Neuron (in vitro differentiated cells): ENCODE results near the gene ZBTB16.

Source experiments
- H2AFZ ChIP-seq: one replicate; pipeline ENCODE4 v1.6.1; 2013; ENCODE audit warnings: low read depth, mild to moderate bottlenecking, inconsistent platforms, low read length, moderate library complexity
- H3K27me3 ChIP-seq: one replicate; pipeline ENCODE4 v1.6.1; 2013; ENCODE audit warnings: low read length; ENCODE audit not compliant: insufficient read depth
- H3K36me3 ChIP-seq: one replicate; pipeline ENCODE4 v1.6.1; 2013; ENCODE audit warnings: low read length; ENCODE audit not compliant: insufficient read depth
- H3K4me1 ChIP-seq: one replicate; pipeline ENCODE4 v1.6.1; 2013; ENCODE audit warnings: low read length; ENCODE audit not compliant: insufficient read depth
- H3K4me3 ChIP-seq: 2 replicates; pipeline ENCODE4 v1.5.1; 2013; ENCODE audit warnings: mild to moderate bottlenecking, low read length, moderate library complexity
- H3K9me3 ChIP-seq: one replicate; pipeline ENCODE4 v1.6.1; 2013; ENCODE audit warnings: low read length

ZBTB16 gene

DNA sequence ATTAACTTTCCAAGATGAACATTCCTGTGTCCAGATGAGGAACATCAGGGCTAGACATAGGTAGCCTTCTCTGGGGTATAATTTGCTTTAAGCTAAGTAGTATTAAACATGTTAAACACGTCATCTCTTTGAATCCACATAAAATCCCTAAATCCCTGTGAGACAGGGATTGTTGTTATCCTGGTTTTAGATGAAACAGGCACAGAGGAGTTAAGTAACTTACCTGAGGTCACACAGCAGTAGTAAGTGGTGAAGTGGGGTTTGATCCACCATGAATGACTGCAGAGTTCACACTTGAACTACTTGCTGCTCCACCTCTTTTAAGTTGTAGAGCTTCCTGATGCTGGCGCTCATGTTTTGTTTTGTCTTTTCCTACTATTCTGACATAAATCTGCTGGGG lies 154.1 kb downstream of the ZBTB16 start:
- Histone ChIP-seq H3K36me3 (no peaks in the 10 kb centered on the region), H3K27me3 (no peaks in the 10 kb centered on the region), H2AFZ (no peak overlapping the region), H3K4me1 (peaks cover 80% of the 10 kb centered on the region), H3K9me3 (no peaks in the 10 kb centered on the region), H3K4me3 (no peak overlapping the region)

DNA sequence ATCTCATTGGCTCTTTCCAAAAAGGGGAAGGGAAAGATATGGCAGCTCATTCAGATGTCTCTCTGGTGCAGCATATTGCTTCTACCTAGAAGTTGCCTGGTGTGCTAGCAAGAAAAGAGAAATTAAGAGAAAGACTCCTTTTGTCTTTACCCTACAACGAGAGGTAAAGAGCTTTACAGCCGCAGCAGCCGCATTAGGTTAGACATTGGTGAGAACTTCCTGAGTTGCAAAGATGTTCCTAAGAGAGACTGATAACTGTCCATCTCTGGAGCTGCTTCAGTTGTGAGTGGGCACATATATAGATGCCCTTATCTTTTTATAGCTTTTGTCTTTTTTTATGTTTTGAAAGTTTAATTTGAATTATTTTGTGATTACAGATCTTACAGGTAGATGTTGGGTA lies 155.9 kb downstream of the ZBTB16 start:
- Histone ChIP-seq H3K4me3 (no peak overlapping the region), H3K27me3 (no peaks in the 10 kb centered on the region), H3K9me3 (no peaks in the 10 kb centered on the region), H3K36me3 (no peaks in the 10 kb centered on the region), H2AFZ (no peak overlapping the region), H3K4me1 (peaks cover 80% of the 10 kb centered on the region)

DNA sequence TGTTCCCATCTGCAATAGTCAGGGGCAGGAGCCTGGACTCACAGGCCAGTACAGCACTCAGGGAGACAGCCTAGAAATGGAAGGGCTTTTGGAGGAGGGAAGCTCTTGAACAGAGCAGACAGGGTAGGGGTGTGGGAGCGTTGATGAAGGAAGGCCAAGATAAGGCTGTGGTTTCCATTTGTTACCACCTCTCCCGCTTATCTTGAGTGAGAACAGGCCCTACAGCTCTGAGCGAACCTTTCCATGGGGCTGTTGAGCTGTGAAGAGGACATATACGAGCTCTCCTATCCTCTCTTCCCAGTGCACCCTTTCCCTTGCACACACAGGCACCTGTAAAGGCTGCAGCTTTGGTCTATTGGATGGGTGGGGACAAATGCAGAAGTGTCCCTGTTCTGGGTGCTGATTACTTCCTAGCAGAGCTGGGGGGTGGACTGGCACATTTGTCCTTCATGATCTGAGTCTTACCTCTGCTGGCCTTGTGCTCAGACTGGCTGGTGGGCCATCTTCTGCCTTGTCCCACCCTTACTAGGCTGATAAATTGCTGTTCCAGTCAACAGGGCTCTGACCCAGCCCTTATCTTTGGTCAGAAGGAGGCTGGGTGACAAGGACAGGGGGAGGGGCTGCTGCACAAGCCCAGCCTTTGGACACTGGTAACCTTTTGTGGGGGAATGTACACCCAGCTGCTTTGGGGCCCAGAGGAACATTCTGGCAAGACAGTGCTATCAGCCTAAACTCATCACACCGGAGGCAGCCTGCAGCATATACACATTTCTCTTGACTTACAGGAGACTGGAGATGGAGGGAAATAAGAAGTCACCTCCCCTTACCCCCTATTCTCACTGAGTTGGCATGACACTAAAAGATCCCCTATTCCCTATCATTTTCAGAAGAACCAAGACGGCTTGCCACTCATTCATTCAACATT lies 156.6 kb downstream of the ZBTB16 start:
- Histone ChIP-seq H3K27me3 (no peaks in the 10 kb centered on the region), H2AFZ (no peak overlapping the region), H3K4me1 (peaks cover 80% of the 10 kb centered on the region), H3K36me3 (no peaks in the 10 kb centered on the region), H3K4me3 (no peak overlapping the region), H3K9me3 (no peaks in the 10 kb centered on the region)

DNA sequence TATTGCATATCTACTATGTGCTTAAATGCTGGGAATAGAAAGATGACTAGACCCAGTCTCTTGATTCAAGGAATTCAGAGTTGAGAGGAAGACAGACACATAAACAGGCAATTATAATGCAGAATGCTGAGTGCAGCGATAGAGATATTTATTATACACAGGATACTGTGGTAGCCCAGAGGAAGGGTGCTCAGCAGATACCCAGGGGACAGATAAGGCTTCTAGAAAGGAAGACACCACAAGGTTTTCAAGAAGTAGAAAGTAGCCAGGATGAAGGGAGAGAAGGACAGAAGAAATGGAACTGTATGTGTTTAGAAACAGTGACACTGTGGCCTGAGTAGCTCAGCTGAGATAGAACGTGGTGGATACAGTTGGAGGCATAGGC lies 157.3 kb downstream of the ZBTB16 start:
- no peaks in the 10 kb centered on the region for H3K27me3 ChIP-seq
- H3K4me3 ChIP-seq = no peak overlapping the region
- H3K4me1 ChIP-seq = peaks cover 78% of the 10 kb centered on the region
- H2AFZ ChIP-seq = no peak overlapping the region
- H3K36me3 ChIP-seq = no peaks in the 10 kb centered on the region
- no peaks in the 10 kb centered on the region for H3K9me3 ChIP-seq

DNA sequence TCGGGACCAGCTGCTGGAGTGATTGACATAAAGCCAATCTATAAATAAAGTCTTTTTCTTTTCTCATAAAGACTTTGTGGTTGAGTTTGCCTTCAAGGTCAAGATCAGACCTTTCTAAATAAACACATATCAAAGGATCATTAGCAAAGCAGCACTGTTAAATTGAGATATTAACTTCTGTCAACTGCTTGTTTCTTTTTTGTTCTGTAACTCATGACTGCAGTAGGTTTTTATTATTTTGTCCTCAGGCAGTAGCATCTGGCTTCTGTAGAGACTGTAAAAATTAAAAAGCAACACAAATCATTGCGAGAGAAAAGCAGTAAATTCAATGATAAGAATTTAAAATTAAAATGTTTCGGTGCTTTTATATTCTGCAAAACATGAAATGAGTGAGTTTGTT lies 159.0 kb downstream of the ZBTB16 start:
- Histone ChIP-seq H3K36me3 (no peaks in the 10 kb centered on the region), H3K4me3 (no peak overlapping the region), H2AFZ (no peak overlapping the region), H3K27me3 (no peaks in the 10 kb centered on the region), H3K4me1 (peaks cover 64% of the 10 kb centered on the region), H3K9me3 (no peaks in the 10 kb centered on the region)

DNA sequence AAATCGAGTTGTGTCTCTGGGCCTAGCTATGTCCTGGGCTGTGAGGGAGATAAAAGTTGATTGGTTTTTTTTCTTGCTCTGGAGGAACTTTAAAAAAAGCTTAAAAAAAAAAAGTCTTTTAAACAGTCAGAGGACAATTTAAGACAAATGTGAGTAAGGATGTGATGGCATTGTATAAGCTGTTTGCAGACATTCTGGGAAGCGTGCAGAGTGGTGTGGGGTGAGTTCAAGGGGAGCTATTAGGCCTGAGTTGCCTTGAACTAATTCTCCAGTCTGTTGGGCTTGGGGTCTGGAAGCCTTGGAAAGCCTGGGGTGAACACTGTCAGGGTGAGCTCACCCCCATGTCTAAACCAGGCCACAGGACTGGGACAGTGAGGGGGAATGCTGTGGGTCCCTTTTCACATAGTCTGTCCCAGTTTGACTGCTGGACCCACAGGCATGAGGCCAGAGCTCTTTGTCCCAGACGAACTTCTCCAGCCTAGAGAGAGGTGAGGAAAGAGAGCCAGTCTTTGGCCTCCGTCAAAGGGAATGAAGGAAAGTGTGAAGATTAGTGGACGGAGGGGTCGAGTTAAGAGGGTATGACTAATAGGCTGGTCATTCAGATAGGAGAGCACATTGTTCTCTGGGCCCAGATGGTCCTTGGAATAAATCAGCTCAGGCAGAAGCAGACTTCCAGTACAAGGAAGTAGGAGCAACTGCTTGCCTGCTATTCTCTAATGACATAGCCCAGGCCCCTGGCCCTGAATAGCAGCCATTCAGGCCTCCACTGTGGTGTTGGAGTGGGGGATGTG lies 160.2 kb downstream of the ZBTB16 start:
- Histone ChIP-seq H2AFZ (no peak overlapping the region), H3K9me3 (no peaks in the 10 kb centered on the region), H3K27me3 (no peaks in the 10 kb centered on the region), H3K4me3 (no peak overlapping the region), H3K4me1 (peaks cover 55% of the 10 kb centered on the region), H3K36me3 (no peaks in the 10 kb centered on the region)

DNA sequence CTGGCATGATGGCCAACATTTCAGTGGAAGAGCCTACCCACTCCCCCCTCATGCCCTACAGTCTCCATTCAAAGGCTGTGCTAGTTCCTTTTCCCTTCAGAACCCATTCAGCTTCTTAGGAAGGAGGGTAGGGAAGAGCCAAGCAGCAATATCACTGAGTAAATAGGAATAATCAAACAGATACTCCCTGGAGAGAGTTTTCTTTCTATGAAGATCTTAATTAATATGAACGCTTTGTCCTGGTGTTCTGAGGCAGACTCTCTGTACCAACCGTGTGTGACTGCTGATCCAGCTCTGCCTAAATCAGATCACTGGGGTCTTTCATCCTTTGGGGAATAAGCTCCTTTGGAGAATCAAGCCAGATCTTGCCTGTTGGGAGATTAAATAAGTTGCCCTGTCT lies 161.5 kb downstream of the ZBTB16 start:
- Histone ChIP-seq H3K4me1 (peaks cover 50% of the 10 kb centered on the region), H3K4me3 (no peak overlapping the region), H2AFZ (no peak overlapping the region), H3K36me3 (peaks cover under 1% of the 10 kb centered on the region), H3K9me3 (no peaks in the 10 kb centered on the region), H3K27me3 (no peaks in the 10 kb centered on the region)

DNA sequence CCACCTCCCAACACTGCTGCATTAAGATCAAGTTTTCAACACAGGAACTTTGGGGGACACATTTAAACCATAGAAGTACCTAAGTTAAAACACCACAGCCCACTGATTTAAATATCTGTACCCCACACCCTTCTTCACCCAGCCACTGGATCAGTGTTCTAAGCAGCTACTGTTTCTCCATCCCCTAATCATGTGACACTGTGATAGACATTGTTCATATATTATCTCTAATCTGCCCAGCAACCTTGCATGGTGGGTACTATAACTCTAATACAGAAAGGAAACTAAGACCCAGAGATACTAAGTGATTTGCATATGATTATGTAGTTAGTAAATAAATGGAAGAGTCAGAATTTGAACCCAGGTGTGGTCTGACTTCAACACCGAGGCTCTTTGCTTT lies 166.2 kb downstream of the ZBTB16 start:
- no peak overlapping the region for H3K4me3 ChIP-seq
- no peaks in the 10 kb centered on the region for H3K9me3 ChIP-seq
- H3K36me3 ChIP-seq = peaks cover 6% of the 10 kb centered on the region
- H3K27me3 ChIP-seq = no peaks in the 10 kb centered on the region
- H3K4me1 ChIP-seq = peaks cover 52% of the 10 kb centered on the region
- no peak overlapping the region for H2AFZ ChIP-seq

DNA sequence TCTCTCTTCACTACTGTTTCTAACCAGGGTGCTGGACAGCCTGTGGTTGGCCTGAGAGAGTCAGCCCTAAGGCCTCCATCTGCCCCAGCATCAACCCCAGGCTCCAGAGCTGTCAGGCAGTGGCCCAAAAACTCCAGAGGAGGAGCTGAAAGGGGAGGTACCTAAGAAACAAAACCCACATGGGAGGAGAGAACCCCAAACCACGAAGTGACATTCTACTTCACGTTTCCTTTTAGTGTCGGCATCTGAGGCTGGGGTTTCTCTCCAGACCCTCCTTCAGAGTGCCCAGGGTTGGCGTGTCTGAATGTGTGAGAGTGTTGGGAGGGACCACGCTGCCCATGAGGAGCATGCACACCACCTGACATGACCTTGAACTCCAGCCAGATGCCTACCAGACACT lies 166.8 kb downstream of the ZBTB16 start:
- Histone ChIP-seq H2AFZ (no peak overlapping the region), H3K9me3 (no peaks in the 10 kb centered on the region), H3K36me3 (peaks cover 6% of the 10 kb centered on the region), H3K4me3 (no peak overlapping the region), H3K27me3 (no peaks in the 10 kb centered on the region), H3K4me1 (peaks cover 52% of the 10 kb centered on the region)

DNA sequence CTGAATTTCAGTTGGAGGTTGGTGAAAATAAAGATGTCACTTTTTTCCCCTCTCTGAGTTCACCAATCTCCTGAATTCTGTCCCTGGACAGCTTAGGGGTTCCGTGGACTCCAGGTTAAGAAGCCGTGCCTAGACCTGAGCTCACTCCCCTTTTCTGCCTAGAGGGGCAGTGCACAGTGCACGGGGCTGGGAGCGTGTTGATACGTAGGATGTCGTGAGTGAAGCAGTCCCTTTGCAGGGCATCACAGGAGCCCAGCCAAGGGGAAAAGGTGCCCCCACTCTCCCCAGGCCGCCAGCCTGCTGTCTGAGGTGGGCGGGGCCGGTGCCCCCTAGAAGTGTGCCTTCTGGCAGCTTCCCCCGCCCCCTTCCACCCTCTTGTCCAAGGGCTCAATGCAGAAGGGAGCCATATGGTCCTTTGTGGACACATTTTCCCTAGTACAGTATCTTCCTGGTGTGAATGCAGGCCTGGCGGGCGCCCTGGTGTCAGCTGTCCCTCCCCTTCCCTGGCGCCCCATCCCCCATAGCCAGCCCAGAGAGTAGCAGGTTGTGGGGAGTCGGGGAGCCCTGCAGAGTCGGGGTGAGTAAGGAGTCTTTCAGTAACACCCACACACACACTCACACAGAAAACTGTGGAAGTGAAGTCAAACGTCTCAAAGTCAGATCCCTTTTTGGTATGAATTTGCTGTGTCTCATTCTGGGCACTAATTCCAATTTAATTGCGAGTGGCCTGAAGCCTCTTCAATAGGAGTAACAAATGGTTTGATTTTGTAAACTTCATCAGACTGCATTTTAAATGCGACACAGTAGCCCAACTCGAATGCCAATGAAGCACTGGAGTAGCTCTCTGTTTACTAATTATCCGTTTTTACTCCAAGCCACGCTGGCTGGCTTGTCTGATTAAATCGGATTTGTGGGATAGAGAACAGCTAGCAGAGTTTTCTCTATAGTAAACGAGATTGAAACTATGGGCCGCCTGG lies 169.2 kb downstream of the ZBTB16 start:
- Histone ChIP-seq H3K4me3 (no peak overlapping the region), H3K27me3 (no peaks in the 10 kb centered on the region), H2AFZ (no peak overlapping the region), H3K9me3 (no peaks in the 10 kb centered on the region), H3K4me1 (peaks cover 70% of the 10 kb centered on the region), H3K36me3 (peaks cover 6% of the 10 kb centered on the region)

DNA sequence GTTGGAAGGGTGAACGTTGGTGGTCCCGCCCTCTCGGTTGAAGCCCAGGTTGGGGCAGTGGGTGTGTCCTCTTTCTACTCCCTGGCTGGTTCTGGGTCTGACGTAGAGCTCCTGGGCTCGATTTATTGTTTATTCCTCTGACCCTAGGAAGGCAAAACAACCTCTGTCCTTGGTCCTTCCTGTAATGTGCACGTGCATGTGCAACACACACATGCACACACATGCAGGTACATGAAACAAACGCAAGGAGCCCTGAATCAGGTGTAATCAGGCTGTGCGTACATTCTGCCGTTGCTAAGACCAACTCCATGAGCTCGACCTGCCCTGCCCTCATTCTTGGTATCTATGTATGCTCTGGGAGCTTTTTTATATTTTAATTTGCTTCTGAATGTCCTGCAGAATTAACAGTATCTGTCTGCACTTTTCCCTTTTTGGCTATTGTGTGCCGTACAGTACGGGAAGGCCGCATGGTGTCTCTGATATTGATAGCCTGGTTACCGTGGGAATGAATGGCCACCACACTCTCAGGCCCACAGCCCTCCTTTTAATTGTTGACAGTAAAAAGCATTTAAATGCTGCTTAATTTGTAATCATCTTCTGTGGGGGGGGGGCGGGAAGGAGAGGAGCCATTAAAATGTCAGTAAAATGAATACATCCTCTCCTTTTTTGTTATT lies 170.7 kb downstream of the ZBTB16 start:
- no peaks in the 10 kb centered on the region for H3K27me3 ChIP-seq
- no peak overlapping the region for H3K4me3 ChIP-seq
- H2AFZ ChIP-seq = no peak overlapping the region
- H3K9me3 ChIP-seq = no peaks in the 10 kb centered on the region
- peaks cover 81% of the 10 kb centered on the region for H3K4me1 ChIP-seq
- peaks cover 6% of the 10 kb centered on the region for H3K36me3 ChIP-seq

DNA sequence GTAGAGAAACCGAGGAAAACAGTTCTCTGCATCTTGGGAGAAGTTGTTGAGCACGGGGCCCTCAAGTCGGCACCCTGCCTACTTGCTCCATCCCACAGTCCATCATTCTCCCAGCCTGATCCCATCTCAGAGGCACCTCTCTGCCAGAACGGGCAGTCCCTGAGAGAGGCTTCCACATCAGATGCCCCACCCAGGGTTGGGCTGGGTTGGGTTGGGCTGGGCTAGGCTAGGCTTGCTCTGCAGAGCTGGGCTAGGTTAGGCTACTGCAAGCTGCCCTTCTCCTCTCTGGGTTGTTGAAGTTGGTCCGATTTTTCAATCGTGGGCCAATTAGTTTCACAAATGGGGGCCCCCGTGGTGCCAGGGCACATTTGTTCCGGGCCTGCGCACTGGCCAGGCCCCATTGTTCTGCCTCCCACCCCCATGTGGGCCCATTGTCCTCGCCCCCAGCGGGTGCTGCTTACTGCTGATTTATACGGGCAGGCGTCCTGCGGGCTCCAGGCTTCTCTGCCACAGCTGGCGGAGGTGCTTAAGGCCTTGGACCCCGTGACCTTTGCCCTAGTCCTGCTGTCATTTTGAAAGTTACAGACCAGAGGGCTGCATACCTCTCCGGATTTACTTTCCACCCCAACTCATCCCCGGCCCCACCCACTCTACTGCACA lies 173.0 kb downstream of the ZBTB16 start:
- Histone ChIP-seq H3K27me3 (no peaks in the 10 kb centered on the region), H3K36me3 (no peaks in the 10 kb centered on the region), H2AFZ (no peak overlapping the region), H3K4me3 (no peak overlapping the region), H3K4me1 (peaks cover 77% of the 10 kb centered on the region), H3K9me3 (no peaks in the 10 kb centered on the region)
